Measurements from ENCODE around the gene INPP5A.

DNA sequence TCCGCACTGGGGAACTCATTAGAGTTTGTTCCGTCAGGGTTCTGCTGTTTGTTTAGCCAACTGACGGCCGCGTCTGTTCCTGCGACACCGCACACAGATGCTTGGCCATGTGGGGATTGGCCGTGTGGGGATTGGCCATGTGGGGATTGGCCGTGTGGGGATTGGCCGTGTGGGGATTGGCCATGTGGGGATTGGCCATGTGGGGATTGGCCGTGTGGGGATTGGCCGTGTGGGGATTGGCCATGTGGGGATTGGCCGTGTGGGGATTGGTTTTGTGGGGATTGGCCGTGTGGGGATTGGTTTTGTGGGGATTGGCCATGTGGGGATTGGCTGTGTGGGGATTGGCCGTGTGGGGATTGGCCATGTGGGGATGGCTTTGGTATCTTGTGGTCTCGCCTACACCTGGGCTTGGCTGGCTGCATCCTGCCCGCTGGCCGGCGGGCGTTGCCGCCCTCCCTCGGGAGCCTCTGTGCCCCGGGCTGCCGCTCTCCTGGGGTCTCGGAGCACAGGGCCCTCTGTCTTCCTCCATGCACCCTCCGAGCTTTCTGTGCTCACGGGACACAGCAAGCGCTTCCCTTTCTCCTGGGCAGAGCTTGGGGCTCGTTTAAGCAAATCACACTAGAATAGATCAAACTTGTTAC is 185.9 kb downstream of the INPP5A start:
- TF ChIP-seq POLR2AphosphoS5 (IDR thresholded peaks at IDR 0.05; ENCODE audit: low read depth, low read length) (no peak), POLR2A (IDR thresholded peaks at IDR 0.05; ENCODE audit: low read depth, low read length) (no peak)
